ENCODE data around the gene GATM. TPM values are rescaled to one million over a fixed set of nuclear protein-coding genes. Genes with fewer than 3 reads are reported as not detected.

The GATM gene
- total and polyA plus RNA-seq, 10 of the 15 experiments (the other 5 are each of a cell fraction or from before 2014, with no cell fraction given), result 11.7 to 83.1 (median 38.2) TPM

DNA sequence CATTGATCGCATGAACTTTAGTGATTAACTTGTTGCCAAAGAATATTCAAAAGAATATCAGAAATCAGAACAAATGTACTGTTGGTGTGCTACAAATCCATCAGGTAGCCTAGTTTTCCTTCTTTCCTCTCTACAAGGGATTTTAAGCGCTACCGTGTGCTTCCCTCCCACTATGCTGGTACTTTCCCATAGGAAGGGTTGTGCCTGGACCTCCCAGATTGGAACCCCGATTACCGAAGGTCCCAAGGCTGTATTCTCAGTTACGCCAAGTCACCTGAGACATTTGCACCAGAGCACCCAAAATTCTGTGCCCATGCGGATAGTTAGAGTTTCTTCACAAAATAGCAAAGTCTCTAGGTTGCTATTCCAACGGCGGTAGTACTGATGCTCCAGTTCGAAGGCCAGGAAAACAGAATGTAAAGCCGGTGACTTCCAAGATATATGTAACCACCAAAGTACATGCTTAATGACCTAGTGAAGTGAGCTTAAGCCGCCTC lies 23.4 kb upstream of the GATM start:
- no peaks in the 10 kb centered on the region for H4K20me1 ChIP-seq (ENCODE audit: control insufficient read depth, insufficient read depth)
- ChIA-PET CTCF (interaction anchor here (0.7 to 8.3 kb wide), 17 partner anchors 9 to 237 kb away, joined by 3 to 211 read pairs (median 5); no protein-coding TSS in a partner anchor), SMC1A (ENCODE audit: uncharacterized antibody, unreplicated experiment) (interaction anchor here (0.7 to 8.7 kb wide), 16 partner anchors 8 to 238 kb away, joined by 3 to 111 read pairs (median 4); partner anchors contain the start of gene GATM), RAD21 (ENCODE audit: unreplicated experiment) (interaction anchor here (0.7 to 8.5 kb wide), 19 partner anchors 9 to 975 kb away, joined by 3 to 87 read pairs (median 5); partner anchors contain the start of genes BLOC1S6 and GATM), POLR2A (interaction anchor here (0.7 to 3.7 kb wide), 18 partner anchors 8 to 238 kb away, joined by 3 to 25 read pairs (median 5); partner anchors contain the start of gene BLOC1S6)
- peaks cover 6% of the 10 kb centered on the region; the same call in 1 of the 2 replicates for H3K4me1 ChIP-seq (ENCODE audit: control insufficient read depth, insufficient read depth, low read length)
- in situ Hi-C loops (cut with MboI), result no loop called here
- no peaks in the 10 kb centered on the region; a peak in 1 of 4 replicates for H3K36me3 ChIP-seq (ENCODE audit: control insufficient read depth in 2 of 2, insufficient read depth in 2 of 2, low read length in 1 of 2)
- DNase-seq (ENCODE audit: low read depth, low spot score), result no peak
- H3K27ac ChIP-seq (ENCODE audit: control insufficient read depth, insufficient read depth), result peak overlapping the region; percentile 89
- WGBS (ENCODE audit: insufficient coverage, insufficient replicate concordance, low lambda C conversion rate, missing lambda C conversion rate), result 2% methylated on average over 12 of the region's 12 CpGs
- TSS peak; percentile 98 for BruUV-seq (replicated peaks)
- H3K27me3 ChIP-seq (replicated peaks in 1 of 2; ENCODE audit: control insufficient read depth in 2 of 2, insufficient read depth in 2 of 2, low read length in 1 of 2), result no peaks in the 10 kb centered on the region
- FAIRE-seq, result no peak
- intact Hi-C loops (cut with micrococcal nuclease; ENCODE audit: unreplicated experiment), result loop anchor here (1.0 to 10.0 kb wide), 3 partner anchors 53 to 200 kb away; no protein-coding TSS in a partner anchor
- H3K9ac ChIP-seq (ENCODE audit: control insufficient read depth, insufficient read depth, low read length), result peak overlapping the region; percentile 92
- H3K9me3 ChIP-seq (replicated peaks; ENCODE audit: control insufficient read depth, insufficient read depth, low read length), result no peaks in the 10 kb centered on the region
- ATAC-seq, result no peak
- H3K4me2 ChIP-seq (ENCODE audit: control insufficient read depth, insufficient read depth), result peak overlapping the region; percentile 83
- peaks cover 46% of the 10 kb centered on the region for H3K79me2 ChIP-seq (ENCODE audit: control insufficient read depth, insufficient read depth, low read length)
- H2AFZ ChIP-seq (ENCODE audit: control insufficient read depth, low read depth, low read length), result peak overlapping the region; percentile 84
- peak overlapping the region; percentile 83 for H3K4me3 ChIP-seq
- TF ChIP-seq, protein P1, sequence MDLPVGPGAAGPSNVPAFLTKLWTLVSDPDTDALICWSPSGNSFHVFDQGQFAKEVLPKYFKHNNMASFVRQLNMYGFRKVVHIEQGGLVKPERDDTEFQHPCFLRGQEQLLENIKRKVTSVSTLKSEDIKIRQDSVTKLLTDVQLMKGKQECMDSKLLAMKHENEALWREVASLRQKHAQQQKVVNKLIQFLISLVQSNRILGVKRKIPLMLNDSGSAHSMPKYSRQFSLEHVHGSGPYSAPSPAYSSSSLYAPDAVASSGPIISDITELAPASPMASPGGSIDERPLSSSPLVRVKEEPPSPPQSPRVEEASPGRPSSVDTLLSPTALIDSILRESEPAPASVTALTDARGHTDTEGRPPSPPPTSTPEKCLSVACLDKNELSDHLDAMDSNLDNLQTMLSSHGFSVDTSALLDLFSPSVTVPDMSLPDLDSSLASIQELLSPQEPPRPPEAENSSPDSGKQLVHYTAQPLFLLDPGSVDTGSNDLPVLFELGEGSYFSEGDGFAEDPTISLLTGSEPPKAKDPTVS (IDR thresholded peaks at IDR 0.05; ENCODE audit: low read depth, low read length), result no peak
- TF ChIP-seq, protein P2, sequence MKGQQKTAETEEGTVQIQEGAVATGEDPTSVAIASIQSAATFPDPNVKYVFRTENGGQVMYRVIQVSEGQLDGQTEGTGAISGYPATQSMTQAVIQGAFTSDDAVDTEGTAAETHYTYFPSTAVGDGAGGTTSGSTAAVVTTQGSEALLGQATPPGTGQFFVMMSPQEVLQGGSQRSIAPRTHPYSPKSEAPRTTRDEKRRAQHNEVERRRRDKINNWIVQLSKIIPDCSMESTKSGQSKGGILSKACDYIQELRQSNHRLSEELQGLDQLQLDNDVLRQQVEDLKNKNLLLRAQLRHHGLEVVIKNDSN (IDR thresholded peaks at IDR 0.05; ENCODE audit: borderline replicate concordance, extremely low read length, insufficient read depth, low read depth, low read length), result no peak
- TF ChIP-seq HDAC6 (IDR thresholded peaks at IDR 0.05; ENCODE audit: unreplicated experiment) (no peak), EZH2 (IDR thresholded peaks at IDR 0.05; ENCODE audit: borderline replicate concordance, control insufficient read depth, low read depth, low read length) (no peak), SREBF1 (IDR thresholded peaks at IDR 0.05; ENCODE audit: low read length) (no peak), ZZZ3 (IDR thresholded peaks at IDR 0.05; ENCODE audit: control insufficient read depth, insufficient read length, low read depth) (no peak), IKZF2 (IDR thresholded peaks at IDR 0.05) (peak in 1 of 2 experiments; percentile 16; a peak in 1 of 4 replicates), POLR2AphosphoS5 (IDR thresholded peaks at IDR 0.05; ENCODE audit: low read length) (no peak), IKZF1 (conservative IDR thresholded peaks at IDR 0.05) (no peak), EP300 (IDR thresholded peaks at IDR 0.05; ENCODE audit: borderline replicate concordance in 1 of 2, control insufficient read depth in 1 of 2, low read depth in 2 of 2, low read length in 2 of 2) (no peak), SMAD1 (IDR thresholded peaks at IDR 0.05; ENCODE audit: low read depth, partially characterized antibody) (peak; percentile 80), CHD2 (IDR thresholded peaks at IDR 0.05; ENCODE audit: borderline replicate concordance, low read depth, low read length) (no peak), SIX5 (IDR thresholded peaks at IDR 0.05; ENCODE audit: low read depth, low read length, severe bottlenecking) (no peak), SMARCA5 (IDR thresholded peaks at IDR 0.05) (no peak)
- TF ChIP-seq, protein P3, sequence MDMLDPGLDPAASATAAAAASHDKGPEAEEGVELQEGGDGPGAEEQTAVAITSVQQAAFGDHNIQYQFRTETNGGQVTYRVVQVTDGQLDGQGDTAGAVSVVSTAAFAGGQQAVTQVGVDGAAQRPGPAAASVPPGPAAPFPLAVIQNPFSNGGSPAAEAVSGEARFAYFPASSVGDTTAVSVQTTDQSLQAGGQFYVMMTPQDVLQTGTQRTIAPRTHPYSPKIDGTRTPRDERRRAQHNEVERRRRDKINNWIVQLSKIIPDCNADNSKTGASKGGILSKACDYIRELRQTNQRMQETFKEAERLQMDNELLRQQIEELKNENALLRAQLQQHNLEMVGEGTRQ (IDR thresholded peaks at IDR 0.05; ENCODE audit: borderline replicate concordance, low read depth, low read length), result no peak
- TF ChIP-seq, protein P4, sequence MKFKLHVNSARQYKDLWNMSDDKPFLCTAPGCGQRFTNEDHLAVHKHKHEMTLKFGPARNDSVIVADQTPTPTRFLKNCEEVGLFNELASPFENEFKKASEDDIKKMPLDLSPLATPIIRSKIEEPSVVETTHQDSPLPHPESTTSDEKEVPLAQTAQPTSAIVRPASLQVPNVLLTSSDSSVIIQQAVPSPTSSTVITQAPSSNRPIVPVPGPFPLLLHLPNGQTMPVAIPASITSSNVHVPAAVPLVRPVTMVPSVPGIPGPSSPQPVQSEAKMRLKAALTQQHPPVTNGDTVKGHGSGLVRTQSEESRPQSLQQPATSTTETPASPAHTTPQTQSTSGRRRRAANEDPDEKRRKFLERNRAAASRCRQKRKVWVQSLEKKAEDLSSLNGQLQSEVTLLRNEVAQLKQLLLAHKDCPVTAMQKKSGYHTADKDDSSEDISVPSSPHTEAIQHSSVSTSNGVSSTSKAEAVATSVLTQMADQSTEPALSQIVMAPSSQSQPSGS (IDR thresholded peaks at IDR 0.05; ENCODE audit: low read length), result no peak
- TF ChIP-seq, protein P5, sequence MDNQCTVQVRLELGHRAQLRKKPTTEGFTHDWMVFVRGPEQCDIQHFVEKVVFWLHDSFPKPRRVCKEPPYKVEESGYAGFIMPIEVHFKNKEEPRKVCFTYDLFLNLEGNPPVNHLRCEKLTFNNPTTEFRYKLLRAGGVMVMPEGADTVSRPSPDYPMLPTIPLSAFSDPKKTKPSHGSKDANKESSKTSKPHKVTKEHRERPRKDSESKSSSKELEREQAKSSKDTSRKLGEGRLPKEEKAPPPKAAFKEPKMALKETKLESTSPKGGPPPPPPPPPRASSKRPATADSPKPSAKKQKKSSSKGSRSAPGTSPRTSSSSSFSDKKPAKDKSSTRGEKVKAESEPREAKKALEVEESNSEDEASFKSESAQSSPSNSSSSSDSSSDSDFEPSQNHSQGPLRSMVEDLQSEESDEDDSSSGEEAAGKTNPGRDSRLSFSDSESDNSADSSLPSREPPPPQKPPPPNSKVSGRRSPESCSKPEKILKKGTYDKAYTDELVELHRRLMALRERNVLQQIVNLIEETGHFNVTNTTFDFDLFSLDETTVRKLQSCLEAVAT (IDR thresholded peaks at IDR 0.05), result no peak

Measured in GM12878 (cell line).